Activated CD4-positive, alpha-beta memory T cell treated with anti-CD3 and anti-CD28 coated beads for 36 hours (primary cell): ENCODE measurements around the gene FBP2. TPM values are rescaled to one million over a fixed set of nuclear protein-coding genes. Genes with fewer than 3 reads are reported as not detected.

ENCODE experiments used
- CTCF ChIA-PET: fragments of 350-600 bp; sonication (Branson Sonifier 250); formaldehyde crosslinking; loops from one replicate; lab custom pipeline; 2021; ENCODE audit warnings: antibody characterized with exemption, inconsistent platforms; lab: Charles Lee
- POLR2A ChIA-PET: fragments of 350-600 bp; sonication (Branson Sonifier 250); formaldehyde crosslinking; loops from one replicate; lab custom pipeline; 2021; ENCODE audit warnings: antibody characterized with exemption; lab: Charles Lee
- DNase-seq: peaks from one replicate; pipeline ENCODE4 v3.0.0-alpha.2; 2020
- H3K27ac Mint-ChIP-seq: one replicate; pipeline ENCODE4 v1.8.0; 2021; ENCODE audit warnings: mixed read lengths
- H3K27me3 Mint-ChIP-seq: one replicate; pipeline ENCODE4 v1.8.0; 2021; ENCODE audit warnings: mixed read lengths
- H3K36me3 Mint-ChIP-seq: one replicate; pipeline ENCODE4 v1.8.0; 2021; ENCODE audit warnings: mixed read lengths
- H3K4me1 Mint-ChIP-seq: one replicate; pipeline ENCODE4 v1.8.0; 2021; ENCODE audit warnings: low read depth, mixed read lengths
- H3K4me3 Mint-ChIP-seq: one replicate; pipeline ENCODE4 v1.8.0; 2021; ENCODE audit warnings: mild to moderate bottlenecking, mixed read lengths
- H3K9me3 Mint-ChIP-seq: one replicate; pipeline ENCODE4 v1.8.0; 2021; ENCODE audit warnings: mixed read lengths
- intact Hi-C: fragments of 100-400 bp; cut with micrococcal nuclease; formaldehyde crosslinking; loops from one replicate; pipeline ENCODE4 v1.15.1; 2023
- total RNA-seq, 2 experiments: library from RNA; stranded (reverse); gene quantifications; one replicate each; pipeline ENCODE4 v1.2.3, GENCODE V29; 2021

The FBP2 gene
- total RNA-seq, 2 experiments from 2014 or later: not detected

DNA sequence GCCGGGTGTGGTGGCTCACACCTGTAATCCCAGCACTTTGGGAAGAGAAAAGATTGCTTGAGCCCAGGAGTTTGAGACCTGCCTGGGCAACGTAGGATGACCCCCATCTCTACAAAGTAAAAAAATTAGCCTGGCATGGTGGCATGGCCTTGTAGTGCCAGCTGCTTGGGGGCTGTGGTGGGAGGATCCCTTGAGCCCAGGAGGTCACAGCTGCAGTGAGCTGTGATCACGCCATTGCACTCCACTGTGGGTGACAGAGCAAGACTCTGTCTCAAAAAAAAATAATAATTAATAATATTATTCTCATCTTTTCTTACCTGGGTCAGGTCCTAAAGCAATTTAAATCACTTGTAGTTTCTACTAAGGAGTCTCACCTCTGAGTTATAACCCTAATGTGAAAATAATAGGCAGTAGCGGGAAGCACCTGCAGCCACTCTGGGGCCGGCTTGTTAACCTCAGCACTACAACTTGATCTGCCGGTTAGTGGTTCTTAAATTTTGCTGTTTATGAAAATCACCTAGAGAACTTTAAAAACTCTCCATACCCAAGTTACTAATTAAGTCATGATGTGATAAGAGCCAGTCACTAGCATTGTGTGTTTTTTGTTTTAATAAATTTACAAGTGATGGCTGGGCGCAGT lies 68.1 kb downstream of the FBP2 start:
- Mint-ChIP-seq H3K27ac (no peak overlapping the region), H3K4me3 (no peak overlapping the region), H3K27me3 (peaks cover 8% of the 10 kb centered on the region), H3K9me3 (no peaks in the 10 kb centered on the region), H3K36me3 (no peaks in the 10 kb centered on the region), H3K4me1 (no peaks in the 10 kb centered on the region)
- intact Hi-C loops: no loop called here
- CTCF ChIA-PET: no interaction called here
- DNase-seq: no peak
- POLR2A ChIA-PET: no interaction called here

DNA sequence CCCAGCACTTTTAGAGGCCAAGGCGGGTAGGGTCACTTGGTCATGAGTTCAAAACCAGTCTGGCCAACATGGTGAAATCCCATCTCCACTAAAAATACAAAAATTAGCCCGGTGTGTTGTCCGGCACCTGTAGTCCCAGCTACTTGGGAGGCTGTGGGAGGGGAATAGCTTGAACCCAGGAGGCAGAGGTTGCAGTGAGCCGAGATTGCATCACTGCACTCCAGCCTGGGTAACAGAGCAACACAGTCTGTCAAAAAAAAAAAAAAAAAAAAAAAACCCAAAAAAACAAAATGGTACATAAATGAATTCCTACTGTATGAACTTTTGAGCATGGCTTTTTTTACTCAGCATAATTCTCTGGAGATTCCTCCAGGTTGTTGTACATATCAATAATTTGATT lies 76.4 kb downstream of the FBP2 start:
- ChIA-PET CTCF (no interaction called here), POLR2A (no interaction called here)
- Mint-ChIP-seq H3K4me1 (no peaks in the 10 kb centered on the region), H3K27ac (no peak overlapping the region), H3K36me3 (no peaks in the 10 kb centered on the region), H3K9me3 (no peaks in the 10 kb centered on the region), H3K4me3 (no peak overlapping the region), H3K27me3 (peaks cover 2% of the 10 kb centered on the region)
- intact Hi-C loops: no loop called here
- no peak for DNase-seq

DNA sequence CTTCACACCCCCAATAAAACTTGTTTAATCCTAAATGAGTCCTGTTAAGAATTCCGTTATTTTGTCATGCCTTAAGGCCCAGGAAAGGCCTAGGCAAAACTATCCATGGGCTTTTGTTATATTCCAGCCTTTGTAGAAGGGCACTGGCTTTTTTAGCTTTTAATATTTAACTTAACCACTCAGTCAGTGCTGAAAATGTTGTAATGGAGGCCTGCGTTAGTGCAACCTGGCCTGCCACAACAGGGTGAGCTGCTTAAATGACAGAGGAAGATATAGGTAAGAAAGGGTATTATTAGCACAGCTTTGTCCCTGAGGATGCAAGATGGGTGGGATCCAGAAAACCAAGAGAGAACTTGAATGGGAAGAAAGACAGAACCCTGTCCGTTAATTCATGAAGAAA lies 78.9 kb downstream of the FBP2 start:
- POLR2A ChIA-PET: no interaction called here
- no peak overlapping the region for H3K27ac Mint-ChIP-seq
- no peaks in the 10 kb centered on the region for H3K4me1 Mint-ChIP-seq
- no peaks in the 10 kb centered on the region for H3K27me3 Mint-ChIP-seq
- intact Hi-C loops: no loop called here
- DNase-seq: no peak
- no peak overlapping the region for H3K4me3 Mint-ChIP-seq
- H3K9me3 Mint-ChIP-seq: no peaks in the 10 kb centered on the region
- CTCF ChIA-PET: no interaction called here
- no peaks in the 10 kb centered on the region for H3K36me3 Mint-ChIP-seq

DNA sequence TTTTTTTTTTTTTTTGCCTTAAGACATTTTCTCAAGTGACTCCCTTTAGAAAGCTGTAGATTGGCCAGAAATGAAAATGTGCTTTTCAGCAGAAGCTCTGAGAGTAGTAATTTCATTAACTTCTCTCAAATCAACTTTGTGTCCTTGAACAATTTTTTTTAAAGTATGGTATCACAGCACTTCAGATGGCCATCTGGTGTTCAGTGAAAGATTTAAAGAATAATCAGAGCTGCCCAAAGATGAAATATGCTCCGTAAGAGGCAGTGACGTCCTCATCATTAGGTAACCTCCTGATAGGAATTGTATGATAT lies 81.7 kb downstream of the FBP2 start:
- Mint-ChIP-seq H3K9me3 (no peaks in the 10 kb centered on the region), H3K4me3 (no peak overlapping the region), H3K27me3 (peaks cover 3% of the 10 kb centered on the region), H3K4me1 (no peaks in the 10 kb centered on the region), H3K36me3 (no peaks in the 10 kb centered on the region), H3K27ac (no peak overlapping the region)
- intact Hi-C loops: no loop called here
- ChIA-PET POLR2A (interaction anchor here (0.6 kb wide), 1 partner anchor 140 kb away, joined by 5 read pairs; no protein-coding TSS in a partner anchor), CTCF (no interaction called here)
- DNase-seq: no peak

DNA sequence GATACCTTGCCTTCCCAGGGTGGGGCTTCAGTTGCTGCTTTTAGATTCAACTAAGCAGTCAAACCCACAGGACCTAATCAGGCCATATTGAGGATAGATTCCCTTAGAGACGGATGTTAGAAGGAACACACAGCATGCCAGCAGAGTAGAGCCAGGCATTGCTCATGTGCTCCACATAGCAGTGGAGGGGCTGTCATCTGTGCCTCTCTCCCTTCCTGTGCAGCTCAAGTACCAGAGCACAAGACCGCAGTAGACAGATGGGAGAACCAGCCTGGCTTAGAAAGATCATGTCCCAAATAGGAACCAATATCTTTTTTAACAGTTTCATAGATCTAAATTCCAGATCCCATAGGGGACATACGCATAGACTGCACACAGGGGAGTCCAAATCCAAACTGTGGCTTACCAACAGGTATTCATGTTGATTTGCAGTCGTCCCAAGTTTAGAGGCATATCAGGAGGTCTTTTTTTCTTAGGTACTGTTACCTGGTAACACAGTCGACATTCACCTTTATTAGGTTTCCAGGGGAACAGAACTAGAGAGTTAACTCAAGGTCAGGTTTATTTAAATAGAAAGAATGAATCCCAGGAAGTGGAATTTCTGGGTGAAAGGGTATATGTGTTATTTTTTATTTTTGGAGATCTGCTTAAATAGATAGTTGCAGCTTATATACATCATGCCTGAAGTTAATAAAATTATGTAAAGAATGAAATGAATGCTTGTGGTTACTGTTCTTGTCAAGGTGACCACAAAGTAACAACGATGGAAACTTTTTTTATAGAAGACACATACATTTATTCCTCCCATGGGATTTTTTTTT lies 82.3 kb downstream of the FBP2 start:
- ChIA-PET CTCF (no interaction called here), POLR2A (interaction anchor here (0.6 kb wide), 1 partner anchor 141 kb away, joined by 5 read pairs; no protein-coding TSS in a partner anchor)
- Mint-ChIP-seq H3K27me3 (peaks cover 3% of the 10 kb centered on the region), H3K36me3 (no peaks in the 10 kb centered on the region), H3K4me1 (no peaks in the 10 kb centered on the region), H3K4me3 (no peak overlapping the region), H3K27ac (no peak overlapping the region), H3K9me3 (no peaks in the 10 kb centered on the region)
- intact Hi-C loops: no loop called here
- DNase-seq: no peak

Other genes starting within 250 kb of the FBP2 start
- not detected for gene PCAT7, start 38.7 kb downstream of the FBP2 start, total RNA-seq
- under 1 TPM; 0.62 to 0.68 TPM for gene FBP1, start 45.7 kb upstream of the FBP2 start, total RNA-seq
- gene AOPEP, start 132.9 kb upstream of the FBP2 start, total RNA-seq: 10 to 100 TPM; 10.7 to 12.2 TPM